SKM-1 (cell line): ENCODE data around the gene OSM.
A peak's percentile ranks its signal among the peaks of the same experiment; 100 is the strongest.

Experiments
- DNase-seq: peaks from one replicate; lab custom pipeline; 2025; ENCODE audit not compliant: unreplicated experiment; lab: John Stamatoyannopoulos, UW

The OSM gene

DNA sequence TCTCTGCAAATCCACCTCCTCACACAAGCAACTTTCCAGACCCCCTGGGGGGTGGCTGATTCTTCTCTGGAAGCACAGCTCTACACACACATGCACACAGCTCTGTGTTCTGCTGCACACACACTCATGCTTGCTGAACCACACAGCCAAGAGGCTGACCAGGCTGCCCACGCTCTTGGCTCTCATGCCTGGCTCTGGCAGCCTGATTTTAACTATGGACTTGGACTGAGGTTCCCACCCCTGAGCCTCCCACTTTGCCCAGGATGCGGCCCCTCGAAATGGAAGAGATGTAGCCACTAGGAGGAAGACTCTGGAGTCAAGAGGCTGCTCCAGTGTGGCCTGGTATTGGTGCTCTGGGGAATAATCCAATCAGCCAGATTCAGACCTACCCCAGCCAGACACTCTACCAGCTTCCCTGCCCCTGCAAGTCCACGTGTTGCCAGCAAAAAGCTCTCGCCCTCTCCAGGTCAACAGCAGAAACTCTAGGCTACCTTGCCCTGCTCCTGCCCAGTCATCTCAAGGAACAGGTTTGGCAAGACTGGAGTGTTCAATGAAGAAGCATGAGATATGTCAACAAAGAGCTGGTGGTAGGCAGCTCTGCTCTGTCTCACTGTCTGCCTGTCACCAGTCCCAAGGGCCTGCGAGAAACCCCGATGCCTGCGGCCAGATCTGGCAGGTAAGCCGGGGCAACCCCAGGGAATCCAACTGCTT lies 31.5 kb upstream of the OSM start:
- DNase-seq = no peak

DNA sequence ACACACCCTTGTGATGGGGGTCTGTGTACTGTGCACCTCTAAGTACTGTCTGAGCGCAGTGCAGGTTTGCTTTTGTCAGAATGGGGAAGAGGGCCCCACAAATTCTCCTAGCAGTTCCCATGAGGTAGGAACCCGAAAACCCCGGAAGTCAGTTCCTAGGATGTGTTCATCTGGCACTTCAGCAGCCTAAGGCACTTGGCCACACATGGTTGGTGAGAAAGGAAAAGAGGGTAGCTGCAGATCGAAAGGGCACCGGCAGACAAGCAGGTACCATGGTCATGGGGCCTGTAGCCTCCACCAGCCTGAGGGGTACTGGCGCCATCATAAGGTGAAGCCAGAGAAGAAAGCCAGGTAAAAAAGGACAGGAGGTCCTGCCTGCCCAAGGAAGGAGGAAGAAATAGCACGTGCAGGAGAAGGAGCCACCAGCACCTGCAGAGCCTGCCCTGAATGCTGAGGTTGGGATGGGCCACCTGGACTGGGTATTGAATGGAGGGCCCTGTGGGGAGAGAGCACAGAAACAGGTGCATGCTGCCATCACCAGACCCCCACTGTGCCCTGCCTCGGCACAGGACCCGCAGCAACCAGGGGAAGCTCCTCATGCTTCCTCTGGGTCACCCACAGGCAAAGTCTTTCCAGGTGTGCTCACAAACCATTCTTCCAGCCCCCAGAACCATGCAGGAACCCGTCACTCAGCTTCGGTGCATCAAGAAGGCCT lies 30.8 kb upstream of the OSM start:
- DNase-seq = no peak

DNA sequence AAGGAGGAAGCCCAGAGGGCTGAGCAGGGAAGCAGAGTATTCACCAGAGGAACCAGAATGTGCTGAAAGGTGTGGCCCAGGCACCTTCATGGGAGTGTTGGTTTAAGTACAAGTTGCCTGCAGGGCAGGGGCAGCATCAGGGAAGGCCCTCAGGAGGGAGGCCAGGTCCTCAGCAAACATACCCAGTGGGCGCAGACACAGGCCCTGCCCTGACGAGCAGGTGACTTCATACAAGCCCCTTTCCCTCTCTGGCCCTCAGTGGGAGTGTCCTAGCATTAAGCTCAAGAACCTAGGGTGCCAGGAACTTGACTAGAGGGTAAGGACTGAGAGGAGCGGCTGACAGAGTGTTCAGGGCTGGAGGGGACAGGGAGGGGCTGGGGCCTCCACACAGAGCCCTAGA lies 30.2 kb upstream of the OSM start:
- no peak for DNase-seq

DNA sequence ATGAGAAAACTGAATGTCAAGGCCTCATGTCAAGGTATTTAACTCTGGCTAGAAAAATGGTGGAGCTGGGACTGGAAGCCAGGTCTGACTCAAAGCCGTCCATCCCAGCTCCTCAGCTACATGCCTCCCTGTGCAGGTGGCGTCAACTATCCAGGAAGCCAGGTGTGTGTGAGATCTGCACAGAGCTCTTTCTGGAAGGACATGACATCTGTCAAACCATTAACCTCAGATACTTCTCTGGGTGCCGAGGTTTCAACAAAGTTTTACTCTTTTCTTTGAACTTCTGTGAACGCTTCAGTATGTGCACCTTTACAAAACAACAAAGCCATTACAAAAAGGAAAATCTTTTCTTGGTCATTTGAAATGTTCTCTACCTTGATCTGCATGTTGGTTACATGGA lies 29.7 kb upstream of the OSM start:
- DNase-seq = no peak

DNA sequence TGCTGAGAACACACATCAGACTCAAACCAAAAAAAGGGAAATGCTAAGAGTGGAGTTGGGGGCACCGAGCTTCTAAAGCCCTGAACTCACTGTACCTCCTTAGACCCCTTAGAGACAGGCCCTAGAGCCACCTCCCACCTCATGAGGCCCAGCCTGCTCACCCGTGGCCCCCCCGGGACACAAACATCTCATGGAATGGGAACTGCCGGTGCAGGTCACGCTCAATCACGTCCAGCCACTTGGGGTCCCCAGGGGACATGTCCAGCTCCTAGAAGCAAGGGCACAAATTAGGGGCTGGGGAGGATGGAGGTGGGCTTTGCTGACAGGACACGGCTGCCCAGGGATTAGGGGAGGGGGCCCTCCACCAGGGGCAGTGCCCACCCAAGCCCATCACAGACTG lies 28.9 kb upstream of the OSM start:
- no peak for DNase-seq

DNA sequence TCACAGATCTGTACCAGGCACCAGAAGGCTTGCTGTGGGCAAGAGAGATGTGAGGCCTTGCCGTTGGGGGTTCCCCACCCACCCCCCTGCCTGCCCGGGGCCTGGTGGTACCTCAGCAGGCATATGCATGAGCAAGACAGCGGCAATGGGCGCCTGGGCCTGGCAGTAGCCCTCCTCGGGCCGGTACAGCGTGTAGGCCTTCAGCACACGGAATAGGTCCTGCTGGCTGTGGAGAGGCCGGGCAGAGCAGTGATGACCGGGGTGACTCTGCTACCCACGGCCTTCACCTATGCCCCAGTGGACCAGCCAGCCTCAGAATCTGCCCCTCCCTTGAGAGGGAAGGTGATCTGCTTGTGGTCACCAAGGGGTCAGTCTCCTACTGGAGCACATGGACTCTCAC lies 28.2 kb upstream of the OSM start:
- no peak for DNase-seq

DNA sequence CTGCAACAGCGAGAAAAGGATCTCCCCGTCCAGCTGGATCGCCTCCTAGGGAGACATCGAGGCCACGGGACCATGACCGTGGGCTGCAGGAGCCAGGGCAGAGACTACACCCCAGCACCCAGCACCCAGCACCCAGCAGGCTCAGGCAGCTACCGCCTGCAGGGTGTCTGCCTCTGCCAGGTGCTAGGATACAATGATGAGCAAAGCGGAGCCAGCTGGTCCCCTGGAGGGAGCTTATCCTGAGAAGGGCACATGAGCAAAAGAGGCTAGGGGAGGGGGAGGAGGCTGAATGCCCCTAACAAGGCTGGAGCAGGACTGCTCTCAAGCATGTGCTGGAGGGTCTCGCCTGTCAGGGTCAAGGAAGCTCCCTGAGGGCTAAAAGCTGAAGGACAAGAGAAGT lies 27.4 kb upstream of the OSM start:
- no peak for DNase-seq

DNA sequence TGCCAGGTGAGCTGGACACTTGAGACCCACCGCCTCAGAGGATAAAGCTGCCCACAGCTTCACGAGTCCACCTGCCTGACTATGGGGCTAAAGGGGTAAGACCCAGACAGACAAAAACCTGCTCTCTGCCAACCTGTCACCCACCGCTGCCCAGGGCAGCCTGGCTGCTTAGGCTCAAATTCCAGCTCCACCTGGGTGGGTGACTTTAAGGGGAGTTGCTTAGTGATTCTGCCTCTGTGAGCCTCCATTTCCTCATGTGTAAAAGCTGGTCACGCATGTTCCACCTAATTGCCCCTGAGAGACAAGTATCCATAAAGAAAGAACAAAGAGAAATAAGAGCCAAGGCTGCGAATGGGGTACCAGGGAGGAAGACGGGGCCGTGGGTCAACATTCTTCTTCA lies 26.4 kb upstream of the OSM start:
- DNase-seq = no peak

DNA sequence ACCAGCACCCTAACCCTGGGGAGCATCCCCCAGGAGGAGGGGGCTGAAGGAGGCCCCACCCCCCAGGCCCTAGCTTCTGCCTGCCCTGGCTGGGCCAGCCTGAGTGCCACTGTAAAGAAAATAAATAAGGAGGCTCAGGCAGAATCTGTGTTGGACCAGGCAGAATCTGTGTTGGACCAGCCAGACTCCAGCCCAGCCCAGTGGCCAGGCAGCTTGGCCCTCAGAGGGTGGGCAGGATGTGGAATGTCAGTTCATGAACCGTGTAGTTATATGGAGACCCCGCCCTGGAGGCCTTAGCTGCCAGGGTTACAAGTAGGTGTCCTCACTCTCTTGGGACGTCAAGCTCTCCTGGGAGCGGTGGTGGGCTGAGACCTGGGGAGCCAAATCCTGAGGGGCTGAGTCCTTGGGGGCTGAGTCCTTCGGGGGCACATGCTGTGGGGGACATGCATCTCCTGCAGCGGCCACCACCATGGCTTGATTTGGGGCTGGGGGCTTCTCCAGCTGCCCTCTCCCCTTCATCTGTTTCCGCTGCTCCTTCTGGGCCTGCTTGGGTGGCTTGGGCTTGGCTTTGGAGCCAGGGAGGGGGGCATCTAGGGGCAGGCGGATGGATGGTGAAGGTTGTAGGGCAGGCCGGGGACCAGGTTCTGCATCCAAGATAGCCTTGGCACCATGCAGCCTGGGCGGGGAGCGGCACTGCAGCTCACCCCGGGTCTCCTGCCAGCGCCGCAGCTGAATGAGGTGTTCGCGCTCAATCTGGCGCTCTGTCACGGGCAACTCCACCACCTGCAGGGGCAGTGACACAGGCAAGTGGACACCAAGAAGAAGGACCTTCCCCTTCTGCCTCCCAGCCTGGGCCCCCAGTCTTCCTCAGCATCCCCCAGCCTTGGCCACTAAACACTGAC lies 25.7 kb upstream of the OSM start:
- no peak for DNase-seq

DNA sequence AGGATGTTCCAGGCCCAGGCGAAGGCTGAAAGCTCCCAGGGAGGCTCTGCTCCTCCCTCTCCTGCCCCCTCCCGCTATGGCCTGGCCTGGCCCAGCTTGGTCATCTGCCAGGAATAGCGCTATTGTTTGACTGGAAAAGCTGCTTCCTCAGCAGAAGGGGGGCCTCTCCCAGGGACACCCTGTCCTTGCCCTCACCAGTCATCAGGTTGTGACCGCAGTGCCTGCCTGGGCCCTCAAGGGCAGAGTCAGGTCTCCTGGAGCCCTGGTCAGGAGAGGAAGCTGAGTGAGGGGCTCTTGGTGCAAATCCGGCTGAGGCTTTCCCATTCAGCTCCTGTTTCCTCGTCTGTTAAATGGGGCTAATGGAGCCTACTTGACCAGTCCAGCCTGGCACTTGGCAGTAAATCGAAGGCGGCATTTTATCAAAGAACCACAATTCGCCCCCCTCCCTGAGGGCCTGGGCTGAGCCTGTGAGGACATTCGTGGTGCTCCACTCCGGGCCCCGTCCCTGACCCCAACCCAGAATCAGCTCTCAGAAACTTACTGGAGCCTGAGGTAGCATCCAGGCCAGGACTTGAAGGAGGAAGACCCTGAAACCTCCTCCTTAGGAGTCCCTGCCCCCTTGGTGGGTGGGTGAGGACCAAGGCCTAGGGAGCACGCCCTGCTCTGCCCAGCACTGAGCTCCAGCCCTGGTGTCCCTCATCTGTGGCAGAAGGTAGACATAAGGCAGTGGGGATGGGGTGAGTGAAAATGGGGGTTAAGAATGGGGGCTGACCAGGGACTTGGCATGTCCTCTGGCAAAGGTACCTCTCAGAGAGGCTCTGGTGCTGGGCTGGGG lies 24.6 kb upstream of the OSM start:
- DNase-seq = no peak

DNA sequence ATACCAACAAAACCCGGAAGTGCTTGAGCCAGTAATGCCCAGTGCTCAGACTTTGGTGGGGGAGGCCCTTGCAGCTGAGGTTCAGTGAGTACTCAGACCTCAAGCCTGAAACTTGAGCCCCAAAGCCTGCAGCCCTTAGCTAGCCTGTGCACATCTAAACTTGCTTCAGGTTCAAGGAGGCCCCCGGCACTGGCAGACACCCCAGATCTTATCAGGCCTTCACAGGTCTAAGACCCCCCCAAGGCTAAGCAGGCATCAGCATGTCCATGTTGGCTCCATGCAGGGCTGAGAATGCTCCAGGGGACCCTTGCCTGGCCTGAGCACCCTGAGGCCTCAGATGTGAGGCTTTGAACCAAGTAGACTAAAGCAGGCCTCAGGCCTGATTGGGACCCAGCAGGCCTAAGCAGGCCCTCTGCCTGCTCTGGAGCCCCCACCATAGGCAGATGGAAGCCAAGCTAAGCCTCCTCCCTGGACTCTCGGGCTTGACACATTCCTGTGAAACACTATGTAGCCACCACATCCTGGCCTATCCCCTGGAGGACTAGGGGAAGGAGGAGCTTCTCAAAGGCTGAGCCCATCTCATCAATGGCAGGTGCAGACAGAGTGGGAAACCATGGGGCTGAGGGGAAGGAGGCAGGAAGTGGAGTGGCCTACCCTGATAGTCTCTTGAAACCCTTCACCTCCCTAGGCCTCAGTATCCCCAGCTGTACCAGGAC lies 23.8 kb upstream of the OSM start:
- DNase-seq = no peak

DNA sequence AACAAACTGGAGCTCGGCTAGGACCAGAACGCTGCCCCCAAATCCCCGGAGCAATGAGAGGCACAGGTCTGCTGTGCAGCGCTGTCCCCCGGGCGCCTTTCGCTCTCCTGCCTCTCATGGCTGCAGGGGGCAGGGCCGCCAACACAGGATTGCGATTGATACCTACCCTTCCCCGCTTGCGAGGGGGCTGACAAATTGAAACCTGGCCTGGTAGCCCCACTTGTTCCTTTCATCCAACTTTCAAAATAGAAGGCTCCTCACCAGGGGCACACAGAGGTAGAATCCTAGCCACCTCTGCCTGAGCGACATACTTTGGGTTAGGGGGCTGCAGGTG lies 23.3 kb upstream of the OSM start:
- no peak for DNase-seq

DNA sequence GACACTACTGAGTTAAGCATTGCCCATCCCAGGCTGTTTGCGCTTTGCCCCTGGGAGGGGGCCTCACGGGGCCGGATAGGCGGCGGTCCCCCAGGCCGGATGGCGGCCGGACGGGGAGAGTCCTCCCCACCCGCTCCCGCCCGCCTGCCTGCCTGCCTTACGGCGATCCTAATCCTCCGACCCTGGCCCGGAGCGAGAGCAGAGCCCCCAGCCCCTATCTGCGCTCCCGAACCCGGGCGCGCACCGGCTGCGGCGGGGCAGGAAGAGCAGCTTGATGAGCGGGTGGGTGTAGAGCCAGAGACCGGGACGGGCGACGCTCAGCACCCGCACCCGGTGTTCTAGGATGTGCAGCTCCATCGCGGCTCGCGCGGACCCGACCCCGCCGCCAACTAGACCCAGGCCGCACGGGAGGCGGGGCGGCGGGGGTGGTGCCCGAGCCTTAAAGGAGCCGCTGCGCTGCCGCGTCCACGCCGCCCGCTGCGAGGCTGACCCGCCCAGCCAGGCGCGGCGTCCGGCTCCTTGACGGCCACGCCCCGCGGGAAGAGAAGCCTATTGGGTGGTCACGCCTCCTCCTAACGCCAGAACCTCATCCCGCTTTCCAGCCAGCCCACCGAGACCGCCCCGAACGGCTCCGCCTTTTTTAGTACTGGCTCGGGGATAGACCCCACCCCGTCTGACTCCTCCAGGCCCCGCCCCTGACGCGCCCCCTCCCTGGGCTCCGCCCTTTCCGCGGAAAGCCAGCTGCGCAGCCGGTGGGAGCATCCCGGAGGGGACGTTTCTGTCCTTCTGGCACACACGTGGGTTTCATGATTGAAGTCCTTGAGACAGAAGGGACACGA lies 22.7 kb upstream of the OSM start, which contains the start of gene CASTOR1:
CASTOR1 (minus strand) TSS at position 365 of the 839 bp plus-strand sequence; CDS start at position 357, 8 bp downstream.
- DNase-seq = peak; percentile 80

DNA sequence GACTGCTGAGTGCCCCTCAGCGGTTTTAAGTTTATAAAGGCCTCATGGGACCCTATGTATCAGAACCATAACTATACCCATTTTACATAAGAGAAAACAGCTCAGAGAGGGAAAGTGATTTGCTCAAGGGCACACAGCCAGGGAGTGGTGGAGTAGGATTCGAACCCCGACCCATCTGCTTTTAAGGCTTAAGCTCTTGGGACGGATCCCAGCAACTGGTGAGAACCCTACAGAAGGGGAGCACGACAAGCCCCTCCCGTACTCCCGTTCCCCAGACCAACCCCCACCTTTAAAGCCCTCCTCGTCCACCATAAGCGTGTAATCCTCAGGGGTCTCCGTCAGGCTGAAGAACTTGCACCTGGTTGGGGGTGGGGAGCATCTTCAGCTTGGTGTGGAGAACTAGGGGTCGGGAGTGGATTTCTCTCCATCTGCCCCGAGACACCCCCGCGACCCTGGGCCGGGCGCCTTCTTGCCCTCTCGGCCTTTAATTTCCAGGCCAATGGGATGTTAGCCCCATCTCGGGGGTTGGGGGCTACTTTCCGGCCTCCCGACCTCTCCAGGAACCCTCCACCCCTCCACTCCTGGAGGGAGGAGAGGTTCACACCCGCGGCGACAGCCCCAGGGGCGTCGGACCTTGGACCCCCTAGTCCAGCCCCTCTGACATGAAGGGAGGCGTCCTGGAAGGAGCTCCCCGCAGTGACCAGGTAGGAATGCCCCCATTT lies 21.9 kb upstream of the OSM start:
- no peak for DNase-seq

DNA sequence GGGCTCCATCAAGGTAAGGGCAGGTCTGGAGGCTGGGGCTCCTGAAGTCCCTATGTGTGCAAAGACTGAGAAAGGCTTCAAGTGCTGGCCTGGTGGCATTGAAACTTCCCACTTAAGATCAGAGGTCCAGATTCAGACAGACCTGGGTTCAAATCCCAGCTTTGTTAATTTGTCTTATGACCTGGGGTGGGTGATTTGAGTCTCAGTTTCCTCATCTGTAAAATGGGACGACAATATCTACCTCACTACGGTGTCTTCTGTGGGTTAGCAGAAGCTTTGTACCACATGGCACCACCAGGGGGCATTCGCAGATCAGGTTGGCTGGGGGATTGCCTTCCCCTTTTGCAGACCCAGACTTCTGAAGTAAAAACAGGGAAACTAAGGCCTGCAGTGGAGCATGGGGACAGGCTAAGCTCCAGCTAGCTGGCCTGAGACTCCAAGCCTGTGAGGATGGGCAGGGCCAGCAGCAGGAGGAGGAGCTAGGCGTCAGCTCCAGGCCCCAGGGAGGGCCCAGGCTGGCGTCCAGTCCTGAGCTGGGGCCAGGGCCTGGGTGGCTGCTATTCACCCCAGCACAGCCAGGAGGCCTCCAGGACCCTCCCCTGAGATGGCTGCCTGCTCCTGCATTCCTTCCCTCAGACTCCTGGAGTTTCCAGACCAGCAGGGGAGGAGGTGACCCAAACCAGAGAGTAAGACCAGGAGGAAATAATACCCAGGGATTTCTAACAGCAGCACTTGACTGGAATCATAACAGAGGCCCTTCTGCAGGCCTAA lies 21.2 kb upstream of the OSM start:
- DNase-seq = peak; percentile 62

DNA sequence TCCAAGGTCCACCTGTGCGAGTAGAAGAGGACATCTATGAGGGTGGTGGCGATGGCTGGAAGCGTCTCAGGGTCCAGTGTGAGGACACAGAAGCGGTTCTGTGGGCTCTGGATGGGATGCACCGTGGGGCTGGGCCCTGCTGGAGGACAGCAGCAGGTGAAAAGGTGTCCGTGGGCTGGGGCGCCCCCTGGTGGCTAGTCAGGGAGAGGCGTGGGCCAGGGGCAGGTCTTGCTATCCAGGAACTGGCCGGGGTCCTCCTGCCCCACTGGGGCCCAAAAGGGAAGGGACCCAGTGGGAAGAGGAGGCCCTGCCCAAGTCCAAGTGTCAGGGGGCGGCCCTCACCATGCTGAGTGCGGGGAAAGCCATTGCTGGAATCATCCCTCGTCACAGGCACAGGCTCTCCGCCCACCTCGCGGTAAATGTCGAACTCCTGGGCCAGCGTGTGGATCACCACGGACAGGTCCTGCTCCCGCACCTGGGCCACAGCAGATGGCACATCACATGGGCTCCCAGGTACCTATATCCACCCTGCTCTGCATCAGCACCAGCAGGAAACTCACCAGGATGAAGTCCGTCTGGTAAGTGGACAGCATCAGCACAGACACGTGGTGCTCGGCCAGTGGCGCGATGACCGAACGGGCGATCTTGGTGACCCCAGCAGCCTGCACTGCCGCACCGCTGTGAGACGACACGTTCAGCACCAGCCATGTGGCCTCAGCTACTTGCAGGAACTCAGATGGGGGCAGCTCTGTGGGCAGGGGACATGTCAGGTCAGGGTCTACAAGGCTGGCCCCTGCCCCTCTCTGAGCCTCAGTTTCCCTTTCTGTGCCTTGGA lies 20.4 kb upstream of the OSM start:
- DNase-seq = no peak

DNA sequence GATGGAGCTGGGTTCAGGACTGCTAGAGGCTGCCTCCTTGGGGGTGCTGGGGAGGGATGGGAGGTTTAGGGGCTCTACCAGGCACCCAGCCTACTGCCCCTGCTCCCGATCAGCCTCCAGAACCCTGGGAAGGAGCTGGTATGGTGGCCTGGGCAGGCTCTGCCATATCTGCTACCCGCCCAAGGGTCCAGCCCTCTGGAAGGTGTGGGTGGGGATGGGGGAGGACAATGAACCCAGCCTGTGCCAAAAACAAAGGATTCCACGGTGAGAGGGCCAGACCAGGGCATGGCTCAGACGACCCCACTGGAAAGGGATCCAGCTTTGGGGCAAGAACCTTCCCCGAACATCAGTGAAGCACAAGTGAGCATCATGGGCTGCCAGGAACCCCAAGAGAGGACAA lies 19.7 kb upstream of the OSM start:
- no peak for DNase-seq
